ENCODE data around the gene GDF2.

The GDF2 gene

DNA sequence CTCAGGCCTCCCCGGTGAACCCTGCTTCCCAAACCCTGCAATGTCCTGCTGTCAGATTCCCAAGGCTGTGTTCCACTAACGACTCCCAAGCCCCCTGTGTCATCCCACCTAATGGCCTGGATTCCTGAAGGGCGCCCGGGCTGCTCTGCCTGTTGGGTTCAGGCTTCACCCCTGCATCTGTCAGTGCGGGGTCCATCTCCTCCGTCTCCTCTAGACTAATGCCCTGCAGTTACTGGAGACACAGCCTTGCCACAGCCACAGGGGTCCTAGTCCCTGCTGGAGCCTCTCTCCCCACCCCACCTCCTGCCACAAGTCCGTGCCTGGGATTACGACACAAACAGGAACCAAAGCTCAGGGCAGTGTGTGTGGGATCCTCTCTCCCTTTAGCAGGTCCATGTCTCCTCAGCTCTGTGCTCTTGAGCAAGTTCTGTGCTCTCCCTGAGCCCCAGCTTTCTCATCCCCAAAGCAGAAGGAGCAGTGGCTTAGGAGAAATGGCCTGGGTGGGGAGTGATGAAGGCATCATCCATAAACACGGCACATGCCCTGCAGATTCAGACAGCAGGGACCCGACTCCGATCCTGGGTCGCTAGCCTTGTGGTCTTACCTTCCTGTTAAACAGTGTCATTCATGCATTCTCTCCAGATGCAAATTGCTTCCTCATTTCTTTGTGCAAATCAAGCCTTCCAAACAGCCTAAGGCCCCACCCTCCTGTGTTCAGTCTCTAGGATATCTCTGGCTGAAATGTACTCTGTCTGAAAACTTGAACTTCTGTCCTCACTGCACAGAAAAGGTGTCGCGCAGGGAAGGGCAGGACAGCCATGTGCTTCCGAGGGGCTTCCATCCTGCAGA lies 17.7 kb downstream of the GDF2 start:
- no peaks in the 10 kb centered on the region for H3K9me3 ChIP-seq (ENCODE audit: control insufficient read depth in 1 of 2, low read length in 2 of 2)
- peaks cover 0 to 5% of the 10 kb centered on the region in 2 donors for H3K4me1 ChIP-seq (ENCODE audit: control insufficient read depth in 1 of 2, insufficient read depth in 2 of 2, low read length in 2 of 2)
- H3K4me3 ChIP-seq (ENCODE audit: low read depth in 1 of 2, low read length in 2 of 2), result no peak overlapping the region
- no peak overlapping the region for H3K27ac ChIP-seq (ENCODE audit: low read depth, low read length)
- H3K36me3 ChIP-seq (ENCODE audit: control insufficient read depth in 1 of 2, insufficient read depth in 2 of 2, low read length in 2 of 2), result no peaks in the 10 kb centered on the region
- H3K9ac ChIP-seq (ENCODE audit: low read depth in 1 of 2, low read length in 2 of 2), result no peak overlapping the region
- peaks cover 0 to 5% of the 10 kb centered on the region in 2 donors for H3K27me3 ChIP-seq (ENCODE audit: control insufficient read depth in 1 of 2, insufficient read depth in 2 of 2, low read length in 2 of 2)

DNA sequence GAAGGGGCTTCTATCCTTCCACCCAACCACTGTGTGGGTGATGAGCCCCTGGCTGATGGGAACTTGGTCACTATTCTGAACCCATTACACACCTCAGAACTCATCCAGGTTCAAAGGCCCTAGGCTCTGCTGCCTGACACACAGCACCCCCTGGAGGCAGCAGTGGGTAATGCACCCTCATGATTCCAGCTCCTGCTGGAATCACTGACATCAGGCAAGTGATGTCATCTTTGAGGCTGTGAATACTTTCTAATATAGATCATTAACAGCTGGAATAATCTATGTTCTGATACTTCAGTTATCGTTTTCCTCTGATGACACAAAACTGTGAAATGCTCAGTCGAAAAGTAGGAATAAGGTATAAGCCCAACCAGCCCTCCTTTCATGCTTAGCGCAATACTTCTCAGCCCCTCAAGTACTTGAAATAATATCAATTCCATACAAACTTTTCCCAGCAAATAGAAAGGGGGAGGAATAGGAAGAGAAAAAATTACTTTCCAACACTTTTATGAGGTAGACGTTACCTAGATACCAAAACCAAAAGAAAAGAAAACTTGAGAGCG lies 18.4 kb downstream of the GDF2 start:
- H3K27me3 ChIP-seq (ENCODE audit: control insufficient read depth in 1 of 2, insufficient read depth in 2 of 2, low read length in 2 of 2), result peaks cover 0 to 4% of the 10 kb centered on the region in 2 donors
- no peaks in the 10 kb centered on the region for H3K9me3 ChIP-seq (ENCODE audit: control insufficient read depth in 1 of 2, low read length in 2 of 2)
- H3K4me1 ChIP-seq (ENCODE audit: control insufficient read depth in 1 of 2, insufficient read depth in 2 of 2, low read length in 2 of 2), result peaks cover 0 to 5% of the 10 kb centered on the region in 2 donors
- H3K9ac ChIP-seq (ENCODE audit: low read depth in 1 of 2, low read length in 2 of 2), result no peak overlapping the region
- no peaks in the 10 kb centered on the region for H3K36me3 ChIP-seq (ENCODE audit: control insufficient read depth in 1 of 2, insufficient read depth in 2 of 2, low read length in 2 of 2)
- no peak overlapping the region for H3K4me3 ChIP-seq (ENCODE audit: low read depth in 1 of 2, low read length in 2 of 2)
- no peak overlapping the region for H3K27ac ChIP-seq (ENCODE audit: low read depth, low read length)

DNA sequence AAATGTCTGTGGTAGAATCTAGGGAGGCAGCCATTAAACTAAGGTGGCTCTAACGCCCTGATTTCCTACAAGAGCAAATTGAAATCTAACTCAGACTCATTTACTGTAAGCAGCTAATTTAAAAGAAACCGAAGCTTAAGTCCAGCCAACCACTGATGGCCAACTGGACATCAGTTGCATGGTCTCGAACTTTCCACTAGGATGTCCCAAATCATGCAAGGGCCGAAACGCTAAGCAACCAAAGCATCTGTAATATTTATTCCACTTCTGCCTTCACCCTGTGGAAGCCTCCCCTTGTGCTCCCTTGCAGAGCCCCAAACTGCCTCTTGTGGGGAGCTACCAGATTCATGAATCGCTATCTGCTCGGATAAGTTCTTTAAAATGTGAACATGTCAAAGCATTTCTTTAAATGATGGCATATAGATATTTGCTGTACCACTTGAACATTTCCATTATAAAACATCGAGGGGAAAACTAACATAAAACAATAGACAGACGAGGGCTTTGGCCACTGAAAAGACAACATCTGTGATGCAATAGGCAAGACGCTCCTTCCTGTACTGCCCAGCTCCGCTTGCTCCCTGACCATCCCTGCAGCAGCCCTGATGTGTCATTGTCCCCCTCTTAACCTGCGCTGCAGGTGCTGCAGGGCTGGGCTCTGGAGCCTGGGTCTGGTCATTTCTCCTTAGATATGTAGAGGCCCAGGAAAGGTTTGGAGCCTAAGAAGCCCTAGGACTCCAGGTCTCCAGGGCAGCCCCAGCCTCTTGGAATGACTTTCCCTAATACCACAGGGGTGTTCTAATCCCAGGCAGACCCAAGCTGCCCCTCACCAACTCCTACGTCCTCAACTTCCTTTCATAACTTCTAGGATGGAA lies 23.0 kb downstream of the GDF2 start:
- H3K4me3 ChIP-seq (ENCODE audit: low read depth in 1 of 2, low read length in 2 of 2), result no peak overlapping the region
- H3K27me3 ChIP-seq (ENCODE audit: control insufficient read depth in 1 of 2, insufficient read depth in 2 of 2, low read length in 2 of 2), result no peaks in the 10 kb centered on the region
- H3K9ac ChIP-seq (ENCODE audit: low read depth in 1 of 2, low read length in 2 of 2), result no peak overlapping the region
- H3K9me3 ChIP-seq (ENCODE audit: control insufficient read depth in 1 of 2, low read length in 2 of 2), result no peaks in the 10 kb centered on the region
- H3K36me3 ChIP-seq (ENCODE audit: control insufficient read depth in 1 of 2, insufficient read depth in 2 of 2, low read length in 2 of 2), result no peaks in the 10 kb centered on the region
- peaks cover 2 to 5% of the 10 kb centered on the region in 2 donors for H3K4me1 ChIP-seq (ENCODE audit: control insufficient read depth in 1 of 2, insufficient read depth in 2 of 2, low read length in 2 of 2)
- no peak overlapping the region for H3K27ac ChIP-seq (ENCODE audit: low read depth, low read length)

DNA sequence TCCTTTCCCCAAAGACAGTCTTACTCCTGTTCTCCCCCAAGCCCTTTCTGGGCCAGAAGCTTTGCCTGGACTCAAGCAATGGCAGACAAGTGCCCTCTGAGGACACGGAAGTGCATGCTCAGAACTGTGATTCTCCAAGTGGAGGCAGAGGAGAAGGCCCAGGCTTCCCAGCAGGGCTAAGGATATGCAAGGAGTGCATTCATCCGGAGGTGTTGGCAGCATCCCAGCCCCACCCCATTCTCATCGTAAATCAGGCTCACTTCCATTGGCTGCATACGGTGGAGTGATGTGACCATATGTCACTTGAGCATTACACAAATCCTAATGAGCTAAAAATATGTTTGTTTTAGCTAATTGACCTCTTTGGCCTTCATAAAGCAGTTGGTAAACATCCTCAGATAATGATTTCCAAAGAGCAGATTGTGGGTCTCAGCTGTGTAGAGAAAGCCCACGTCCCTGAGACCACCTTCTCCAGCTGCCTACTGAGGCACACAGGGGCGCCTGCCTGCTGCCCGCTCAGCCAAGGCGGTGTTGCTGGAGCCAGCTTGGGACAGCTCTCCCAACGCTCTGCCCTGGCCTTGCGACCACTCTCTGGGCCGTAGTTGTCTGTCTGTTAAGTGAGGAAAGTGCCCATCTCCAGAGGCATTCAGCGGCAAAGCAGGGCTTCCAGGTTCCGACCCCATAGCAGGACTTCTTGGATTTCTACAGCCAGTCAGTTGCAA lies 24.5 kb downstream of the GDF2 start:
- Histone ChIP-seq H3K9me3 (ENCODE audit: control insufficient read depth in 1 of 2, low read length in 2 of 2) (no peaks in the 10 kb centered on the region), H3K36me3 (ENCODE audit: control insufficient read depth in 1 of 2, insufficient read depth in 2 of 2, low read length in 2 of 2) (no peaks in the 10 kb centered on the region), H3K27ac (ENCODE audit: low read depth, low read length) (no peak overlapping the region), H3K9ac (ENCODE audit: low read depth in 1 of 2, low read length in 2 of 2) (no peak overlapping the region), H3K4me3 (ENCODE audit: low read depth in 1 of 2, low read length in 2 of 2) (no peak overlapping the region), H3K27me3 (ENCODE audit: control insufficient read depth in 1 of 2, insufficient read depth in 2 of 2, low read length in 2 of 2) (no peaks in the 10 kb centered on the region), H3K4me1 (ENCODE audit: control insufficient read depth in 1 of 2, insufficient read depth in 2 of 2, low read length in 2 of 2) (peaks cover 0 to 5% of the 10 kb centered on the region in 2 donors)

DNA sequence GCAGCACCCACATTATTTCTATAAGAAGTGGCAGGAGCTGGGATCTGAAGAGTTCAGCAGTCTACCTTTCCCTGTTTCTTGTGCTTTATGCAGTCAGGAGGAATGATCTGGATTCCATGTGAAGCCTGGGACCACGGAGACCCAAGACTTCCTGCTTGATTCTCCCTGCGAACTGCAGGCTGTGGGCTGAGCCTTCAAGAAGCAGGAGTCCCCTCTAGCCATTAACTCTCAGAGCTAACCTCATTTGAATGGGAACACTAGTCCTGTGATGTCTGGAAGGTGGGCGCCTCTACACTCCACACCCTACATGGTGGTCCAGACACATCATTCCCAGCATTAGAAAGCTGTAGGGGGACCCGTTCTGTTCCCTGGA lies 25.0 kb downstream of the GDF2 start:
- no peak overlapping the region for H3K27ac ChIP-seq (ENCODE audit: low read depth, low read length)
- H3K36me3 ChIP-seq (ENCODE audit: control insufficient read depth in 1 of 2, insufficient read depth in 2 of 2, low read length in 2 of 2), result no peaks in the 10 kb centered on the region
- H3K9ac ChIP-seq (ENCODE audit: low read depth in 1 of 2, low read length in 2 of 2), result no peak overlapping the region
- H3K4me3 ChIP-seq (ENCODE audit: low read depth in 1 of 2, low read length in 2 of 2), result no peak overlapping the region
- H3K27me3 ChIP-seq (ENCODE audit: control insufficient read depth in 1 of 2, insufficient read depth in 2 of 2, low read length in 2 of 2), result no peaks in the 10 kb centered on the region
- H3K9me3 ChIP-seq (ENCODE audit: control insufficient read depth in 1 of 2, low read length in 2 of 2), result no peaks in the 10 kb centered on the region
- H3K4me1 ChIP-seq (ENCODE audit: control insufficient read depth in 1 of 2, insufficient read depth in 2 of 2, low read length in 2 of 2), result peaks cover 0 to 5% of the 10 kb centered on the region in 2 donors

DNA sequence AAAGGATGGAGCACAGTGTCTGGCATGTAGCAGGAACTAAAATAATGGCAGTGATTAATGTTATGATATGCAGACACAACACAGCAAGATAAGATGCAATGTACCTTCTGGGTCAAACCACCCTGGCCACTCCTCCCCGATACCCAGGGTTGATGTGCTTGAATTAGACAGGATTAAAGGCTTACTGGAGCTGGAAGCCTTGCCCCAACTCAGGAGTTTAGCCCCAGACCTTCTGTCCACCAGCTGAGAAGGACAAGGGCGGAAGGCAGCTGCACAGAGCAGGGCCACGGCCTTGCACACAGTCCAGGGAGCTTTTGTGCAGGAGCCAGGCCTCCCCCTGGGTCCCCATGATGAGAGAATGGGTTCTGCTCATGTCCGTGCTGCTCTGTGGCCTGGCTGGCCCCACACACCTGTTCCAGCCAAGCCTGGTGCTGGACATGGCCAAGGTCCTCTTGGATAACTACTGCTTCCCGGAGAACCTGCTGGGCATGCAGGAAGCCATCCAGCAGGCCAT lies 25.9 kb downstream of the GDF2 start, which contains the start of gene RBP3:
Gene RBP3, plus strand, starts transcription at position 226 of the 514 bp plus-strand sequence. Its CDS starts 122 bp downstream, at position 348.
- no peak within 1 kb of the TSS for H3K27ac ChIP-seq (ENCODE audit: low read depth, low read length)
- H3K4me1 ChIP-seq (ENCODE audit: control insufficient read depth in 1 of 2, insufficient read depth in 2 of 2, low read length in 2 of 2), result peaks cover 0 to 5% of the 10 kb centered on the region in 2 donors
- H3K4me3 ChIP-seq (ENCODE audit: low read depth in 1 of 2, low read length in 2 of 2), result no peak within 1 kb of the TSS
- H3K27me3 ChIP-seq (ENCODE audit: control insufficient read depth in 1 of 2, insufficient read depth in 2 of 2, low read length in 2 of 2), result no peaks in the 10 kb centered on the region
- H3K36me3 ChIP-seq (ENCODE audit: control insufficient read depth in 1 of 2, insufficient read depth in 2 of 2, low read length in 2 of 2), result no peaks in the 10 kb centered on the region
- no peaks in the 10 kb centered on the region for H3K9me3 ChIP-seq (ENCODE audit: control insufficient read depth in 1 of 2, low read length in 2 of 2)
- no peak within 1 kb of the TSS for H3K9ac ChIP-seq (ENCODE audit: low read depth in 1 of 2, low read length in 2 of 2)

DNA sequence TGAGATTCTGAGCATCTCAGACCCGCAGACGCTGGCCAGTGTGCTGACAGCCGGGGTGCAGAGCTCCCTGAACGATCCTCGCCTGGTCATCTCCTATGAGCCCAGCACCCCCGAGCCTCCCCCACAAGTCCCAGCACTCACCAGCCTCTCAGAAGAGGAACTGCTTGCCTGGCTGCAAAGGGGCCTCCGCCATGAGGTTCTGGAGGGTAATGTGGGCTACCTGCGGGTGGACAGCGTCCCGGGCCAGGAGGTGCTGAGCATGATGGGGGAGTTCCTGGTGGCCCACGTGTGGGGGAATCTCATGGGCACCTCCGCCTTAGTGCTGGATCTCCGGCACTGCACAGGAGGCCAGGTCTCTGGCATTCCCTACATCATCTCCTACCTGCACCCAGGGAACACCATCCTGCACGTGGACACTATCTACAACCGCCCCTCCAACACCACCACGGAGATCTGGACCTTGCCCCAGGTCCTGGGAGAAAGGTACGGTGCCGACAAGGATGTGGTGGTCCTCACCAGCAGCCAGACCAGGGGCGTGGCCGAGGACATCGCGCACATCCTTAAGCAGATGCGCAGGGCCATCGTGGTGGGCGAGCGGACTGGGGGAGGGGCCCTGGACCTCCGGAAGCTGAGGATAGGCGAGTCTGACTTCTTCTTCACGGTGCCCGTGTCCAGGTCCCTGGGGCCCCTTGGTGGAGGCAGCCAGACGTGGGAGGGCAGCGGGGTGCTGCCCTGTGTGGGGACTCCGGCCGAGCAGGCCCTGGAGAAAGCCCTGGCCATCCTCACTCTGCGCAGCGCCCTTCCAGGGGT lies 26.6 kb downstream of the GDF2 start:
- Histone ChIP-seq H3K9me3 (ENCODE audit: control insufficient read depth in 1 of 2, low read length in 2 of 2) (no peaks in the 10 kb centered on the region), H3K27ac (ENCODE audit: low read depth, low read length) (no peak overlapping the region), H3K4me1 (ENCODE audit: control insufficient read depth in 1 of 2, insufficient read depth in 2 of 2, low read length in 2 of 2) (peaks cover 0 to 5% of the 10 kb centered on the region in 2 donors), H3K4me3 (ENCODE audit: low read depth in 1 of 2, low read length in 2 of 2) (no peak overlapping the region), H3K9ac (ENCODE audit: low read depth in 1 of 2, low read length in 2 of 2) (no peak overlapping the region), H3K36me3 (ENCODE audit: control insufficient read depth in 1 of 2, insufficient read depth in 2 of 2, low read length in 2 of 2) (no peaks in the 10 kb centered on the region), H3K27me3 (ENCODE audit: control insufficient read depth in 1 of 2, insufficient read depth in 2 of 2, low read length in 2 of 2) (no peaks in the 10 kb centered on the region)

DNA sequence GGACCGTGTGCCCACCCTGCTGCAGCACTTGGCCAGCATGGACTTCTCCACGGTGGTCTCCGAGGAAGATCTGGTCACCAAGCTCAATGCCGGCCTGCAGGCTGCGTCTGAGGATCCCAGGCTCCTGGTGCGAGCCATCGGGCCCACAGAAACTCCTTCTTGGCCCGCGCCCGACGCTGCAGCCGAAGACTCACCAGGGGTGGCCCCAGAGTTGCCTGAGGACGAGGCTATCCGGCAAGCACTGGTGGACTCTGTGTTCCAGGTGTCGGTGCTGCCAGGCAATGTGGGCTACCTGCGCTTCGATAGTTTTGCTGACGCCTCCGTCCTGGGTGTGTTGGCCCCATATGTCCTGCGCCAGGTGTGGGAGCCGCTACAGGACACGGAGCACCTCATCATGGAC lies 27.3 kb downstream of the GDF2 start:
- no peak overlapping the region for H3K4me3 ChIP-seq (ENCODE audit: low read depth in 1 of 2, low read length in 2 of 2)

DNA sequence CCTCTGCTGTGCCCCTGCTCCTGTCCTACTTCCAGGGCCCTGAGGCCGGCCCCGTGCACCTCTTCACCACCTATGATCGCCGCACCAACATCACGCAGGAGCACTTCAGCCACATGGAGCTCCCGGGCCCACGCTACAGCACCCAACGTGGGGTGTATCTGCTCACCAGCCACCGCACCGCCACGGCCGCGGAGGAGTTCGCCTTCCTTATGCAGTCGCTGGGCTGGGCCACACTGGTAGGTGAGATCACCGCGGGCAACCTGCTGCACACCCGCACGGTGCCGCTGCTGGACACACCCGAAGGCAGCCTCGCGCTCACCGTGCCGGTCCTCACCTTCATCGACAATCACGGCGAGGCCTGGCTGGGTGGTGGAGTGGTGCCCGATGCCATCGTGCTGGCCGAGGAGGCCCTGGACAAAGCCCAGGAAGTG lies 27.7 kb downstream of the GDF2 start:
- no peaks in the 10 kb centered on the region for H3K36me3 ChIP-seq (ENCODE audit: control insufficient read depth in 1 of 2, insufficient read depth in 2 of 2, low read length in 2 of 2)
- H3K9ac ChIP-seq (ENCODE audit: low read depth in 1 of 2, low read length in 2 of 2), result no peak overlapping the region
- no peaks in the 10 kb centered on the region for H3K27me3 ChIP-seq (ENCODE audit: control insufficient read depth in 1 of 2, insufficient read depth in 2 of 2, low read length in 2 of 2)
- no peaks in the 10 kb centered on the region for H3K9me3 ChIP-seq (ENCODE audit: control insufficient read depth in 1 of 2, low read length in 2 of 2)
- H3K4me3 ChIP-seq (ENCODE audit: low read depth in 1 of 2, low read length in 2 of 2), result no peak overlapping the region
- H3K27ac ChIP-seq (ENCODE audit: low read depth, low read length), result no peak overlapping the region
- H3K4me1 ChIP-seq (ENCODE audit: control insufficient read depth in 1 of 2, insufficient read depth in 2 of 2, low read length in 2 of 2), result peaks cover 0 to 5% of the 10 kb centered on the region in 2 donors

More for the DNA sequence above, 27.3 kb downstream of the GDF2 start:
- Histone ChIP-seq H3K27ac (ENCODE audit: low read depth, low read length) (no peak overlapping the region), H3K4me1 (ENCODE audit: control insufficient read depth in 1 of 2, insufficient read depth in 2 of 2, low read length in 2 of 2) (peaks cover 0 to 5% of the 10 kb centered on the region in 2 donors), H3K9ac (ENCODE audit: low read depth in 1 of 2, low read length in 2 of 2) (no peak overlapping the region), H3K27me3 (ENCODE audit: control insufficient read depth in 1 of 2, insufficient read depth in 2 of 2, low read length in 2 of 2) (no peaks in the 10 kb centered on the region), H3K36me3 (ENCODE audit: control insufficient read depth in 1 of 2, insufficient read depth in 2 of 2, low read length in 2 of 2) (no peaks in the 10 kb centered on the region), H3K9me3 (ENCODE audit: control insufficient read depth in 1 of 2, low read length in 2 of 2) (no peaks in the 10 kb centered on the region)
